Astrocyte (in vitro differentiated cells and primary cell): ENCODE measurements around the gene MYB.
"Not testable (repeated sequence)": the region's sequence is repeated elsewhere in the genome, so short reads cannot be mapped to it uniquely, and the experiment has no call there.

Experiments used
- EZH2 ChIP-seq: IDR thresholded peaks from 2 replicates; pipeline ENCODE4 v1.6.1; 2012; ENCODE audit warnings: mild to moderate bottlenecking, low read length, inconsistent platforms; ENCODE audit not compliant: insufficient read depth
- TF ChIP-seq, protein P1 (sequence below): IDR thresholded peaks from 2 replicates; pipeline ENCODE4 v1.5.1; 2011; ENCODE audit warnings: low read depth, mild to moderate bottlenecking, inconsistent platforms, low read length, moderate library complexity; ENCODE audit not compliant: insufficient read depth

DNA sequence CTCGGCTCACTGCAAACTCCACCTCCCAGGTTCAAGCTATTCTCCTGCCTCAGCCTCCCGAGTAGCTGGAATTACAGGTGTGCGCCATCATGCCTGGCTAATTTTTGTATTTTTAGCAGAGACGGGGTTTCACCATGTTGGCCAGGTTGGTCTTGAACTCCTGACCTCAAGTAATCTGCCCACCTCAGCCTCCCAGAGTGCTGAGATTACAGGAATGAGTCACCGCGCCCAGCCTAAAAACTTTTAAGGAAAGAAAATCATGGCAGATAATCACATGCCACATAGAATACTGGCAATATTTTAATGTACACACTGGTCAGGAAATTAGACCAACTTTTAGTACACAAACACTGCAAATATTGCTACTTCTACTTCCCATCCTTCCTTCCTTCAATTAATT, 16.7 kb upstream of the MYB start:
- TF ChIP-seq, protein P1, sequence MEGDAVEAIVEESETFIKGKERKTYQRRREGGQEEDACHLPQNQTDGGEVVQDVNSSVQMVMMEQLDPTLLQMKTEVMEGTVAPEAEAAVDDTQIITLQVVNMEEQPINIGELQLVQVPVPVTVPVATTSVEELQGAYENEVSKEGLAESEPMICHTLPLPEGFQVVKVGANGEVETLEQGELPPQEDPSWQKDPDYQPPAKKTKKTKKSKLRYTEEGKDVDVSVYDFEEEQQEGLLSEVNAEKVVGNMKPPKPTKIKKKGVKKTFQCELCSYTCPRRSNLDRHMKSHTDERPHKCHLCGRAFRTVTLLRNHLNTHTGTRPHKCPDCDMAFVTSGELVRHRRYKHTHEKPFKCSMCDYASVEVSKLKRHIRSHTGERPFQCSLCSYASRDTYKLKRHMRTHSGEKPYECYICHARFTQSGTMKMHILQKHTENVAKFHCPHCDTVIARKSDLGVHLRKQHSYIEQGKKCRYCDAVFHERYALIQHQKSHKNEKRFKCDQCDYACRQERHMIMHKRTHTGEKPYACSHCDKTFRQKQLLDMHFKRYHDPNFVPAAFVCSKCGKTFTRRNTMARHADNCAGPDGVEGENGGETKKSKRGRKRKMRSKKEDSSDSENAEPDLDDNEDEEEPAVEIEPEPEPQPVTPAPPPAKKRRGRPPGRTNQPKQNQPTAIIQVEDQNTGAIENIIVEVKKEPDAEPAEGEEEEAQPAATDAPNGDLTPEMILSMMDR, result not testable (repeated sequence)
- TF ChIP-seq EZH2, result not testable (repeated sequence)
